Fibroblast of pulmonary artery (primary cell): ENCODE data around the gene ALK.

Experiments used
- DNase-seq: peaks from one replicate; pipeline ENCODE4 v3.0.0-alpha.2; 2010; ENCODE audit warnings: low read depth
- H3K4me3 ChIP-seq: replicated peaks from 2 replicates; pipeline ENCODE4 v1.5.1; 2011; ENCODE audit warnings: low read depth, mild to moderate bottlenecking, control low read depth, low read length, moderate library complexity
- CTCF ChIP-seq: IDR thresholded peaks from 2 replicates; pipeline ENCODE4 v1.5.1; 2011; ENCODE audit warnings: mild to moderate bottlenecking, control low read depth, low read length, inconsistent platforms; ENCODE audit errors: missing control alignments

ALK gene

GRCh38 chr2:29806461-29806860 lies 114.9 kb downstream of the ALK start:
- H3K4me3 ChIP-seq, result no peak overlapping the region
- no peak for TF ChIP-seq CTCF
- DNase-seq, result no peak

- no peak overlapping the region for H3K4me3 ChIP-seq
- TF ChIP-seq CTCF, result no peak
- no peak for DNase-seq
These were observed 116.7 kb downstream of the ALK start for GRCh38 chr2:29804671-29805070.

- no peak for DNase-seq
- TF ChIP-seq CTCF, result no peak
- no peak overlapping the region for H3K4me3 ChIP-seq
These were observed 117.8 kb downstream of the ALK start for GRCh38 chr2:29803537-29803936.

- no peak overlapping the region for H3K4me3 ChIP-seq
- DNase-seq, result no peak
- no peak for TF ChIP-seq CTCF
These were observed 118.4 kb downstream of the ALK start for GRCh38 chr2:29802986-29803385.

- no peak for TF ChIP-seq CTCF
- no peak overlapping the region for H3K4me3 ChIP-seq
- DNase-seq, result no peak
These were observed 121.8 kb downstream of the ALK start for GRCh38 chr2:29799628-29800027.

GRCh38 chr2:29797916-29798315 lies 123.5 kb downstream of the ALK start:
- no peak for DNase-seq
- TF ChIP-seq CTCF, result no peak
- H3K4me3 ChIP-seq, result no peak overlapping the region

- no peak for DNase-seq
- TF ChIP-seq CTCF, result no peak
These were observed 124.9 kb downstream of the ALK start for GRCh38 chr2:29796446-29796845.

More at GRCh38 chr2:29796446-29796845, 124.9 kb downstream of the ALK start:
- H3K4me3 ChIP-seq, result no peak overlapping the region
